Measurements from ENCODE around the gene ZNF594. TPM values are rescaled to one million over a fixed set of nuclear protein-coding genes. Genes with fewer than 3 reads are reported as not detected.

Gene ZNF594
- total RNA-seq, 1 donor from 2014 or later: 4.7 TPM

GRCh38 chr17:5209396-5209795, 17.7 kb upstream of the ZNF594 start:
- no peaks in the 10 kb centered on the region for H3K4me1 Mint-ChIP-seq (ENCODE audit: low read depth)
- TF ChIP-seq CTCF (IDR thresholded peaks at IDR 0.05): no peak
- H3K27me3 Mint-ChIP-seq (ENCODE audit: low read depth): no peaks in the 10 kb centered on the region
- no peak overlapping the region for H3K27ac Mint-ChIP-seq (ENCODE audit: unreplicated experiment)
- no peak for DNase-seq (ENCODE audit: low spot score)
- H3K36me3 Mint-ChIP-seq (ENCODE audit: low read depth): no peaks in the 10 kb centered on the region
- no peak overlapping the region for H3K4me3 Mint-ChIP-seq (ENCODE audit: unreplicated experiment)
- H3K9me3 Mint-ChIP-seq (ENCODE audit: low read depth): no peaks in the 10 kb centered on the region

- DNase-seq (ENCODE audit: low spot score): no peak
- TF ChIP-seq CTCF (IDR thresholded peaks at IDR 0.05): no peak
- Mint-ChIP-seq H3K36me3 (ENCODE audit: low read depth) (no peaks in the 10 kb centered on the region), H3K27ac (ENCODE audit: unreplicated experiment) (no peak overlapping the region), H3K27me3 (ENCODE audit: low read depth) (no peaks in the 10 kb centered on the region), H3K9me3 (ENCODE audit: low read depth) (peaks cover 6% of the 10 kb centered on the region), H3K4me3 (ENCODE audit: unreplicated experiment) (no peak overlapping the region), H3K4me1 (ENCODE audit: low read depth) (peaks cover 10% of the 10 kb centered on the region)
Measured at GRCh38 chr17:5203908-5204294, 12.2 kb upstream of the ZNF594 start.

- TF ChIP-seq CTCF (IDR thresholded peaks at IDR 0.05): no peak
- Mint-ChIP-seq H3K4me3 (ENCODE audit: unreplicated experiment) (no peak overlapping the region), H3K4me1 (ENCODE audit: low read depth) (peaks cover 10% of the 10 kb centered on the region), H3K36me3 (ENCODE audit: low read depth) (no peaks in the 10 kb centered on the region), H3K9me3 (ENCODE audit: low read depth) (peaks cover 6% of the 10 kb centered on the region), H3K27me3 (ENCODE audit: low read depth) (no peaks in the 10 kb centered on the region), H3K27ac (ENCODE audit: unreplicated experiment) (no peak overlapping the region)
- DNase-seq (ENCODE audit: low spot score): no peak
Measured at GRCh38 chr17:5203178-5203907, 11.7 kb upstream of the ZNF594 start.

- DNase-seq (ENCODE audit: low spot score): no peak
- no peak overlapping the region for H3K4me3 Mint-ChIP-seq (ENCODE audit: unreplicated experiment)
- H3K9me3 Mint-ChIP-seq (ENCODE audit: low read depth): peaks cover 6% of the 10 kb centered on the region
- peaks cover 10% of the 10 kb centered on the region for H3K4me1 Mint-ChIP-seq (ENCODE audit: low read depth)
- no peak overlapping the region for H3K27ac Mint-ChIP-seq (ENCODE audit: unreplicated experiment)
- no peak for TF ChIP-seq CTCF (IDR thresholded peaks at IDR 0.05)
- no peaks in the 10 kb centered on the region for H3K36me3 Mint-ChIP-seq (ENCODE audit: low read depth)
- no peaks in the 10 kb centered on the region for H3K27me3 Mint-ChIP-seq (ENCODE audit: low read depth)
Measured at GRCh38 chr17:5201011-5201410, 9.3 kb upstream of the ZNF594 start.

- DNase-seq (ENCODE audit: low spot score): no peak
- Mint-ChIP-seq H3K4me1 (ENCODE audit: low read depth) (peaks cover 10% of the 10 kb centered on the region), H3K4me3 (ENCODE audit: unreplicated experiment) (no peak overlapping the region), H3K9me3 (ENCODE audit: low read depth) (peaks cover 6% of the 10 kb centered on the region), H3K27me3 (ENCODE audit: low read depth) (no peaks in the 10 kb centered on the region), H3K27ac (ENCODE audit: unreplicated experiment) (no peak overlapping the region), H3K36me3 (ENCODE audit: low read depth) (no peaks in the 10 kb centered on the region)
- no peak for TF ChIP-seq CTCF (IDR thresholded peaks at IDR 0.05)
Measured at GRCh38 chr17:5200360-5200759, 8.7 kb upstream of the ZNF594 start.

Measured in chondrocyte (in vitro differentiated cells).